Measurements from ENCODE around the gene LCLAT1.

The LCLAT1 gene

DNA sequence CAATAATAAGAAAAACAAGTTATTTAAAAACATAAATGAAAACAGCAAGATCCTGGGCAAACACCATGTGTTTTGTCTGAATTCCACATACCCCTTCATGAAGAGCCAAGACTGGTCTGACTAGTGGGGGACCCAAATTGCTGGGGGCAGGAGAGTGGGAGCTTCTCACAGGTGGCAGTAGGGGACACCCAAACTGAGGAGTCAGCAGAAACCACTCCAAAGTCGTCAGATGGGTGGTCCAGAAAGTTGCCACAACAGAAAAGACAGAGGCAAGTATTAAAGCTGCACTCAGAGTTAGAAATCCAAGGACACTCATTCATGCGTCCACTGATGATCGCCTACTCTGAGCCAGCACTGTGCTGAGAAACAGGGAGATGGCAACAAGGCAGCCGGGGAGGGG, 12.3 kb upstream of the LCLAT1 start:
- in situ Hi-C loops (cut with MboI; ENCODE audit: low pct_unique_long_range_greater_than_20kb, low sequenced_read_pairs, unreplicated experiment): no loop called here
- no peak for DNase-seq (ENCODE audit: low spot score)
- TF ChIP-seq, protein P1, sequence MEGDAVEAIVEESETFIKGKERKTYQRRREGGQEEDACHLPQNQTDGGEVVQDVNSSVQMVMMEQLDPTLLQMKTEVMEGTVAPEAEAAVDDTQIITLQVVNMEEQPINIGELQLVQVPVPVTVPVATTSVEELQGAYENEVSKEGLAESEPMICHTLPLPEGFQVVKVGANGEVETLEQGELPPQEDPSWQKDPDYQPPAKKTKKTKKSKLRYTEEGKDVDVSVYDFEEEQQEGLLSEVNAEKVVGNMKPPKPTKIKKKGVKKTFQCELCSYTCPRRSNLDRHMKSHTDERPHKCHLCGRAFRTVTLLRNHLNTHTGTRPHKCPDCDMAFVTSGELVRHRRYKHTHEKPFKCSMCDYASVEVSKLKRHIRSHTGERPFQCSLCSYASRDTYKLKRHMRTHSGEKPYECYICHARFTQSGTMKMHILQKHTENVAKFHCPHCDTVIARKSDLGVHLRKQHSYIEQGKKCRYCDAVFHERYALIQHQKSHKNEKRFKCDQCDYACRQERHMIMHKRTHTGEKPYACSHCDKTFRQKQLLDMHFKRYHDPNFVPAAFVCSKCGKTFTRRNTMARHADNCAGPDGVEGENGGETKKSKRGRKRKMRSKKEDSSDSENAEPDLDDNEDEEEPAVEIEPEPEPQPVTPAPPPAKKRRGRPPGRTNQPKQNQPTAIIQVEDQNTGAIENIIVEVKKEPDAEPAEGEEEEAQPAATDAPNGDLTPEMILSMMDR (IDR thresholded peaks at IDR 0.05; ENCODE audit: extremely low read depth, insufficient read depth, missing control alignments): no peak

DNA sequence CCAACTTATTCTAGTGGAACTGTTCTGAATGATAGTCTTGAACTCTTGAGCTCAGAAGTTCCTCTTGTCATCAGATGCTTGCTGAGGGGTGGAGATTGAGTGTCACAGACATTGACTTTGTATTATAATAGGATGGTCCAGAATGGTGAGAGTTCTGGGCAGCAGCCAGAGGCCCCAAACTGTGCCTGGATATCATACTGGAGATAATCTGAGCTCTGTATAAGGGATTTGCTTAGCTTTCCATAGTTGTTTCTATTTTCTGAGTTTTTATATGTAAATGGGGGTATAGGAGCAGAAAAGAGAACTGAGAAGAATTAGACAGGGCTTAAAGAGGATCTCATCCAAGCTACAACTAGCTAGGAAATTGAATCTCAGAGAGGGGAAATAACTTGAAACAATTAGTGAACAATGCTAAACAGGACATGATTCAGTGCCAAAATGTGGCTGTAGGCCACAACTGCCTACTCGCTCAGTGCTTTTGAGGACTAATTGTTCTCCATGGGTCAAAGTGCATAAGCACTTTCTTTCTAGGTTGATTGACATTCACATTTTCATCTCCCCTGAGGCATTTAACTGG, 10.1 kb upstream of the LCLAT1 start:
- DNase-seq (ENCODE audit: low spot score): no peak
- in situ Hi-C loops (cut with MboI; ENCODE audit: low pct_unique_long_range_greater_than_20kb, low sequenced_read_pairs, unreplicated experiment): no loop called here
- TF ChIP-seq, protein P1 (IDR thresholded peaks at IDR 0.05; ENCODE audit: extremely low read depth, insufficient read depth, missing control alignments): no peak

DNA sequence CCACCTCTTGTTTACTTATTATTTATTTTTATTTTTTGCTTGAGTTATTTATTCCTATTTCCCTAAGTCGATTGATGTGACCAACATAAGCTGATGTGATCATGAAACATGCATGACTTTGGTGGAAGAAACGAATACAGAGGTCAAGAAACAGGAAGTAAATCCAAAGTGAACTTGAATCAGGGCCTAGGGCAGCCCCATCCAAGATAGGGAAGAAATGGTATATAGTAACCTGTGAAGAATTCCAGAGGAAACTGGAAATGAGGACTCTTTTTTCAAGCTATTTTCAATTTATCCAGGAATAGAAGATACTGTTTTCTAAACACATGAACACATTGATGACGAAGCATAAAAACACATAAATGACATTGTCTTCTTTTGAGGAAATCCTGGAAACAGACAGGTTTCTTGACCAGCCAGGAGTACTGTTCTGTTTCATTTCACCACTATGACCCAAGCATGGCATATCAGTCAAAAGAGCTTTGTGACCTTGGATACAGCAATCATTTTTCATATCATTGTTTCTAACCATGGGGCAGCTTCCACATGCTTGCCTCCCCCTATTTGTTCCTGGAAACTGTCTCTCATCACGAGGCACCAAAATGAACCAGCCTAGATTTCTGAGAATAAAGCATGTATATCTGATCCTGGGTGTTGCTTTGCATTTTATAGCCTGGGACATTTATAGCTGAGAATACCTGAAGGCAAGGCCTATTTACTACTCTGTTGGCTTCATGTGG, 9.1 kb upstream of the LCLAT1 start:
- TF ChIP-seq, protein P1 (IDR thresholded peaks at IDR 0.05; ENCODE audit: extremely low read depth, insufficient read depth, missing control alignments): no peak
- no peak for DNase-seq (ENCODE audit: low spot score)
- in situ Hi-C loops (cut with MboI; ENCODE audit: low pct_unique_long_range_greater_than_20kb, low sequenced_read_pairs, unreplicated experiment): no loop called here

DNA sequence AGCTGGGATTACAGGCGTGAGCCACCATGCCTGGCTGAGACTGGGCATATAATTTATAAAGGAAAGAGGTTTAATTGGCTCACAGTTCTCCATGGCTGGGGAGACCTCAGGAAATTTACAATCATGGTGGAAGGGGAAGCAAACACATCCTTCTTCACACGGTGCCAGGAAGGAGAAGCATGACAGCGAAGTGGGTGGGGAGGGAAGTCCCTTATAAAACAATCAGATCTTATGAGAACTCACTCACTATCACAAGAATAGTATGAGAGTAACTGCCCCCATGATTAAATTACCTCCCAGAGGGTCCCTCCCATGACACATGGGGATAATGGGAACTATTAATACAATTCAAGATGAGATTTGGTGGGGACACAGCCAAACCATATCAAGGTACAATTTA, 7.8 kb upstream of the LCLAT1 start:
- DNase-seq (ENCODE audit: low spot score): no peak
- in situ Hi-C loops (cut with MboI; ENCODE audit: low pct_unique_long_range_greater_than_20kb, low sequenced_read_pairs, unreplicated experiment): no loop called here
- TF ChIP-seq, protein P1 (IDR thresholded peaks at IDR 0.05; ENCODE audit: extremely low read depth, insufficient read depth, missing control alignments): no peak

DNA sequence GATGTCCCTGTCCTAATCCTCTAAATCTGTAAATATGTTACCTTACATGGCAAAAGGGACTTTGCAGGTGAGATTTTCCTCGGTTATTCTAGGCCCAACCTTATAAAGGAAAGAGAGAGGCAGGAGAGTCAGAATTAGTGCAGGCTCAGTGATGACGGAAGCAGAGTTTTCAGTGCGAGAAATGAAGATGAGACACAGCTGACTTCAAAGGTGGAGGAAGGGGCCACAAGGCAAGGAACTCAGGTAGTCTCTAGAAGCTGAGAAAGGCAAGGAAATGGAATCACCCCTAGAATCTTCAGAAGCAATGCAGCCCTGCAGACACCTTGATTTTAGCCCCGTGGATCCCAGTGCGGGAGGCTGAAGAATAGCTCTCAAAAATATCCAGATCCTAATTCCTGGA, 7.2 kb upstream of the LCLAT1 start:
- in situ Hi-C loops (cut with MboI; ENCODE audit: low pct_unique_long_range_greater_than_20kb, low sequenced_read_pairs, unreplicated experiment): no loop called here
- TF ChIP-seq, protein P1 (IDR thresholded peaks at IDR 0.05; ENCODE audit: extremely low read depth, insufficient read depth, missing control alignments): no peak

DNA sequence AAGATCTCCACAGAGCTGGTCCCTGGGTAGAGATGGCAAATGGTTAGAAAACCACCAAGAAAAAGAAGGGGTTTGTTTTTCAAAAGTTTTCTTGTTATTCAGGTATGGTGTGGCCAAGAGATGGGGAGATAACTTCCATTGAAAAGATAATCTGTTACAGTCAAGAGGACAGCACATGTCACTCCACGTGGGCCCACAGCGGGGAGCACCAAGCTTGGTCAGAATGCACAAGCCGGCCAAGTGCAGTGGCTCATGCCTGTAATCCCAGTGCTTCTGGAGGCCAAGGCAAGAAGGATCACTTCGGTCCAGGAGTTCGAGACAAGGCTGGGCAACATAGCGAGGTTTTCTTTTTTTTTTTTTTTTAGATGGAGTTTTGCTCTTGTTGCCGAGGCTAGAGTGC, 6.0 kb upstream of the LCLAT1 start:
- in situ Hi-C loops (cut with MboI; ENCODE audit: low pct_unique_long_range_greater_than_20kb, low sequenced_read_pairs, unreplicated experiment): no loop called here
- TF ChIP-seq, protein P1 (IDR thresholded peaks at IDR 0.05; ENCODE audit: extremely low read depth, insufficient read depth, missing control alignments): no peak
- no peak for DNase-seq (ENCODE audit: low spot score)

More for the DNA sequence above, 7.2 kb upstream of the LCLAT1 start:
- no peak for DNase-seq (ENCODE audit: low spot score)

Measured in GM13977 (cell line).